WERI-Rb-1 (cell line): ENCODE data around the gene HTT-AS.

Source experiments
- DNase-seq: peaks from one replicate; pipeline ENCODE4 v3.0.0-alpha.2; 2020
- H3K27ac ChIP-seq: fragments of 250-450 bp; sonication (Bioruptor Pico); 2 replicates; pipeline ENCODE4 v1.5.1; 2020; ENCODE audit warnings: mild to moderate bottlenecking, moderate library complexity
- H3K27me3 ChIP-seq: fragments of 250-450 bp; sonication (Bioruptor Pico); 2 replicates; pipeline ENCODE4 v1.5.1; 2021; ENCODE audit warnings: mild to moderate bottlenecking, low read depth, moderate library complexity; ENCODE audit not compliant: insufficient read depth, severe bottlenecking
- H3K36me3 ChIP-seq: fragments of 250-450 bp; sonication (Bioruptor Pico); 2 replicates; pipeline ENCODE4 v1.5.1; 2020; ENCODE audit warnings: mild to moderate bottlenecking, moderate library complexity
- H3K4me3 ChIP-seq: 2 replicates; pipeline ENCODE4 v1.5.1; 2011; ENCODE audit warnings: low read depth, mild to moderate bottlenecking, control low read depth, low read length
- H3K9me3 ChIP-seq: fragments of 250-450 bp; sonication (Bioruptor Pico); 2 replicates; pipeline ENCODE4 v1.5.1; 2021; ENCODE audit warnings: mild to moderate bottlenecking, moderate library complexity; ENCODE audit not compliant: severe bottlenecking
- TF ChIP-seq, protein P1 (sequence below): IDR thresholded peaks from 2 replicates; pipeline ENCODE4 v1.5.1; 2011; ENCODE audit warnings: low read depth, mild to moderate bottlenecking, control low read depth, inconsistent platforms, low read length

HTT-AS gene

DNA sequence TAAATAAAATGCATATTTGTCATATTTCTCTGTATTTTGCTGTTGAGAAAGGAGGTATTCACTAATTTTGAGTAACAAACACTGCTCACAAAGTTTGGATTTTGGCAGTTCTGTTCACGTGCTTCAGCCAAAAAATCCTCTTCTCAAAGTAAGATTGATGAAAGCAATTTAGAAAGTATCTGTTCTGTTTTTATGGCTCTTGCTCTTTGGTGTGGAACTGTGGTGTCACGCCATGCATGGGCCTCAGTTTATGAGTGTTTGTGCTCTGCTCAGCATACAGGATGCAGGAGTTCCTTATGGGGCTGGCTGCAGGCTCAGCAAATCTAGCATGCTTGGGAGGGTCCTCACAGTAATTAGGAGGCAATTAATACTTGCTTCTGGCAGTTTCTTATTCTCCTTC is 3.5 kb upstream of the HTT-AS start:
- H3K36me3 ChIP-seq = peaks cover 10% of the 10 kb centered on the region; the same call in 1 of the 2 replicates
- H3K27me3 ChIP-seq = no peaks in the 10 kb centered on the region
- DNase-seq = no peak
- no peaks in the 10 kb centered on the region for H3K9me3 ChIP-seq
- TF ChIP-seq, protein P1, sequence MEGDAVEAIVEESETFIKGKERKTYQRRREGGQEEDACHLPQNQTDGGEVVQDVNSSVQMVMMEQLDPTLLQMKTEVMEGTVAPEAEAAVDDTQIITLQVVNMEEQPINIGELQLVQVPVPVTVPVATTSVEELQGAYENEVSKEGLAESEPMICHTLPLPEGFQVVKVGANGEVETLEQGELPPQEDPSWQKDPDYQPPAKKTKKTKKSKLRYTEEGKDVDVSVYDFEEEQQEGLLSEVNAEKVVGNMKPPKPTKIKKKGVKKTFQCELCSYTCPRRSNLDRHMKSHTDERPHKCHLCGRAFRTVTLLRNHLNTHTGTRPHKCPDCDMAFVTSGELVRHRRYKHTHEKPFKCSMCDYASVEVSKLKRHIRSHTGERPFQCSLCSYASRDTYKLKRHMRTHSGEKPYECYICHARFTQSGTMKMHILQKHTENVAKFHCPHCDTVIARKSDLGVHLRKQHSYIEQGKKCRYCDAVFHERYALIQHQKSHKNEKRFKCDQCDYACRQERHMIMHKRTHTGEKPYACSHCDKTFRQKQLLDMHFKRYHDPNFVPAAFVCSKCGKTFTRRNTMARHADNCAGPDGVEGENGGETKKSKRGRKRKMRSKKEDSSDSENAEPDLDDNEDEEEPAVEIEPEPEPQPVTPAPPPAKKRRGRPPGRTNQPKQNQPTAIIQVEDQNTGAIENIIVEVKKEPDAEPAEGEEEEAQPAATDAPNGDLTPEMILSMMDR = no peak
- H3K4me3 ChIP-seq = no peak overlapping the region
- H3K27ac ChIP-seq = no peak overlapping the region

DNA sequence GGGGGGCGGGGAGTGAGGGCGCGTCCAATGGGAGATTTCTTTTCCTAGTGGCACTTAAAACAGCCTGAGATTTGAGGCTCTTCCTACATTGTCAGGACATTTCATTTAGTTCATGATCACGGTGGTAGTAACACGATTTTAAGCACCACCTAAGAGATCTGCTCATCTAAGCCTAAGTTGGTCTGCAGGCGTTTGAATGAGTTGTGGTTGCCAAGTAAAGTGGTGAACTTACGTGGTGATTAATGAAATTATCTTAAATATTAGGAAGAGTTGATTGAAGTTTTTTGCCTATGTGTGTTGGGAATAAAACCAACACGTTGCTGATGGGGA is 1.3 kb upstream of the HTT-AS start:
- no peak for DNase-seq
- TF ChIP-seq, protein P1 = no peak
- Histone ChIP-seq H3K27ac (peak overlapping the region; percentile 97), H3K27me3 (no peaks in the 10 kb centered on the region), H3K36me3 (peaks cover 10% of the 10 kb centered on the region; the same call in 1 of the 2 replicates), H3K9me3 (no peaks in the 10 kb centered on the region), H3K4me3 (peak overlapping the region; percentile 86)

DNA sequence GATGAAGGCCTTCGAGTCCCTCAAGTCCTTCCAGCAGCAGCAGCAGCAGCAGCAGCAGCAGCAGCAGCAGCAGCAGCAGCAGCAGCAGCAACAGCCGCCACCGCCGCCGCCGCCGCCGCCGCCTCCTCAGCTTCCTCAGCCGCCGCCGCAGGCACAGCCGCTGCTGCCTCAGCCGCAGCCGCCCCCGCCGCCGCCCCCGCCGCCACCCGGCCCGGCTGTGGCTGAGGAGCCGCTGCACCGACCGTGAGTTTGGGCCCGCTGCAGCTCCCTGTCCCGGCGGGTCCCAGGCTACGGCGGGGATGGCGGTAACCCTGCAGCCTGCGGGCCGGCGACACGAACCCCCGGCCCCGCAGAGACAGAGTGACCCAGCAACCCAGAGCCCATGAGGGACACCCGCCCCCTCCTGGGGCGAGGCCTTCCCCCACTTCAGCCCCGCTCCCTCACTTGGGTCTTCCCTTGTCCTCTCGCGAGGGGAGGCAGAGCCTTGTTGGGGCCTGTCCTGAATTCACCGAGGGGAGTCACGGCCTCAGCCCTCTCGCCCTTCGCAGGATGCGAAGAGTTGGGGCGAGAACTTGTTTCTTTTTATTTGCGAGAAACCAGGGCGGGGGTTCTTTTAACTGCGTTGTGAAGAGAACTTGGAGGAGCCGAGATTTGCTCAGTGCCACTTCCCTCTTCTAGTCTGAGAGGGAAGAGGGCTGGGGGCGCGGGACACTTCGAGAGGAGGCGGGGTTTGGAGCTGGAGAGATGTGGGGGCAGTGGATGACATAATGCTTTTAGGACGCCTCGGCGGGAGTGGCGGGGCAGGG is 711 bp upstream of the HTT-AS start:
- Histone ChIP-seq H3K9me3 (no peaks in the 10 kb centered on the region), H3K27me3 (no peaks in the 10 kb centered on the region), H3K27ac (peak overlapping the region; percentile 97), H3K4me3 (peak overlapping the region; percentile 86), H3K36me3 (peaks cover 10% of the 10 kb centered on the region; the same call in 1 of the 2 replicates)
- TF ChIP-seq, protein P1 = no peak
- peak; percentile 91 for DNase-seq

DNA sequence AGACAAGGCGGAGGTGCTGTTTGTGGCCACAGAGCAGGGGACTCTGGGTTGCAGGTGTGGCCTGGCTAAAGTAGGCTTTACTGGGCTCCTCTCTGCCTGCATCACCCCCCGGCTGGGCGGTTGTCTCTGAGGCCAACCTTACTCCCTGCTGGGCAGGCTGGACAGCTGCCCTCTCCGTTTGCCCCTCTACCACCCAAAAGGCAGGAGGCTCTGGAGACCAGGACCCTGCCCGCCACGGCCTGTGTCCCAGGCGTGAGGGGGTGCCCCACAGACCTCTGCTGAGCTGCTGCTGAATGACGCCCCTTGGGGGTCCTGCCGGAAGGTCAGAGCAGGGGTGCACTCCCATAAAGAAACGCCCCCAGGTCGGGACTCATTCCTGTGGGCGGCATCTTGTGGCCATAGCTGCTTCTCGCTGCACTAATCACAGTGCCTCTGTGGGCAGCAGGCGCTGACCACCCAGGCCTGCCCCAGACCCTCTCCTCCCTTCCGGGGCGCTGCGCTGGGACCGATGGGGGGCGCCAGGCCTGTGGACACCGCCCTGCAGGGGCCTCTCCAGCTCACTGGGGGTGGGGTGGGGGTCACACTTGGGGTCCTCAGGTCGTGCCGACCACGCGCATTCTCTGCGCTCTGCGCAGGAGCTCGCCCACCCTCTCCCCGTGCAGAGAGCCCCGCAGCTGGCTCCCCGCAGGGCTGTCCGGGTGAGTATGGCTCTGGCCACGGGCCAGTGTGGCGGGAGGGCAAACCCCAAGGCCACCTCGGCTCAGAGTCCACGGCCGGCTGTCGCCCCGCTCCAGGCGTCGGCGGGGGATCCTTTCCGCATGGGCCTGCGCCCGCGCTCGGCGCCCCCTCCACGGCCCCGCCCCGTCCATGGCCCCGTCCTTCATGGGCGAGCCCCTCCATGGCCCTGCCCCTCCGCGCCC is 920 bp downstream of the HTT-AS start:
- Histone ChIP-seq H3K9me3 (no peaks in the 10 kb centered on the region), H3K36me3 (peaks cover 6% of the 10 kb centered on the region; the same call in 1 of the 2 replicates), H3K27ac (peak overlapping the region; percentile 88), H3K4me3 (peak overlapping the region; percentile 55), H3K27me3 (no peaks in the 10 kb centered on the region)
- DNase-seq = peak; percentile 33
- TF ChIP-seq, protein P1 = 0 out of 2 replicates have a peak, but pooled peaks have one; percentile 6

DNA sequence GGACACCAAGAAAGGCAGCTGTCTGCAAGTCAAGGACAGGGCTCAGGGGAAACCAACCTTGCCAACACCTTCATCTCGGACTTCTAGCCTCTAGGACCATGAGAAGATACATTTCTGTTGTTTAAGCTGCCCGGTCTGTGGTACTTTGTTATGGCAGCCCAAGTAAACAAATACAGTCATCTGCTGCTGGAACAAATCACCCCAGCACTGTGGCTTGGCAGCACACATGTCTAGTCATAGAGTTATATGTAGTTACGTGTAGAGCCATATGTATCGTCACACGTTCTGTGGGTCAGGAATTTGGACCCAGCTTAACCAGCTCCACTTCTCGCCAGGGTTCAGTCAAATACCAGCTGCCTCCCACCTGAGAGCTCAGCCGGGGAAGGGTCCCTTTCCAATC is 2.5 kb downstream of the HTT-AS start:
- DNase-seq = peak; percentile 81
- H3K9me3 ChIP-seq = no peaks in the 10 kb centered on the region
- H3K27ac ChIP-seq = peak overlapping the region; percentile 58
- no peak overlapping the region for H3K4me3 ChIP-seq
- H3K27me3 ChIP-seq = no peaks in the 10 kb centered on the region
- H3K36me3 ChIP-seq = peaks cover 5% of the 10 kb centered on the region; the same call in 1 of the 2 replicates
- TF ChIP-seq, protein P1 = no peak
